CD4-positive, alpha-beta T cell treated with Interleukin-17A for 1 hour (primary cell): ENCODE results near the gene SGIP1.
"Not testable (repeated sequence)": the region's sequence is repeated elsewhere in the genome, so short reads cannot be mapped to it uniquely, and the experiment has no call there.

Experiments used
- DNase-seq: peaks from one replicate; pipeline ENCODE4 v3.0.0-alpha.2; 2020

Gene SGIP1

GRCh38 chr1:66778266-66778665 is 244.3 kb downstream of the SGIP1 start:
- no peak for DNase-seq

GRCh38 chr1:66778969-66779368 is 245.0 kb downstream of the SGIP1 start:
- no peak for DNase-seq

GRCh38 chr1:66779475-66780078 is 245.6 kb downstream of the SGIP1 start:
- DNase-seq: no peak

- not testable (repeated sequence) for DNase-seq
Observed at GRCh38 chr1:66785800-66786199, 251.8 kb downstream of the SGIP1 start.

GRCh38 chr1:66787641-66788040 is 253.7 kb downstream of the SGIP1 start:
- DNase-seq: no peak

GRCh38 chr1:66788231-66788939 is 254.4 kb downstream of the SGIP1 start:
- peak; percentile 53 for DNase-seq

GRCh38 chr1:66791621-66792610 is 258.0 kb downstream of the SGIP1 start:
- no peak for DNase-seq

- not testable (repeated sequence) for DNase-seq
Observed at GRCh38 chr1:66795839-66796238, 261.9 kb downstream of the SGIP1 start.
